Right renal pelvis (tissue), 4 donors: ENCODE results near the gene VARS2. TPM values are rescaled to one million over a fixed set of nuclear protein-coding genes. Genes with fewer than 3 reads are reported as not detected.
"Not testable (repeated sequence)": the region's sequence is repeated elsewhere in the genome, so short reads cannot be mapped to it uniquely, and the experiment has no call there.

Experiments used
- DNase-seq, 4 donors: peaks; one replicate each; pipeline ENCODE4 v3.0.0-alpha.2; 2013; ENCODE audit warnings: low read depth in 4 of 4, low spot score in 3 of 4, missing footprints in 1 of 4
- polyA plus RNA-seq, 4 donors: library from polyadenylated mRNA; unstranded; fragments of 120-200 nt; gene quantifications; one replicate each; pipeline ENCODE4 v1.2.1, GENCODE V29; 2013; ENCODE audit not compliant: insufficient read length in 4 of 4

VARS2 gene
- polyA plus RNA-seq, 4 donors, result 30.5 to 47.1 (median 35.5) TPM

DNA sequence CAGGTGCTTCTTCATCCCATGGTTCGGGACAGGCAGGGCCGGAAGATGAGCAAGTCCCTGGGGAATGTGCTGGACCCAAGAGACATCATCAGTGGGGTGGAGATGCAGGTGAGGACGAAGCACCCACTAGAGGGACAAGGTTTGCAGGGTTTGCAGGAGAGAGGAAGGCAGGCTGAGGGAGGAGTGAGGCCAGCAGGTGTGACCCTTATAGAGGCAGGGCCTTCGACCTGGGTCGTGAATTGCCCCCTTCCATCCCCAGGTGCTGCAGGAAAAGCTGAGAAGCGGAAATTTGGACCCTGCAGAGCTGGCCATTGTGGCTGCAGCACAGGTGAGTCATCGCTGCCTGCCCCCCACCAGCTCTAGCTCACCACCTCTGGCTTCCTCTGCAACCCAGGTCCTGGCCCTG is 8.4 kb downstream of the VARS2 start:
- DNase-seq, result no peak

GRCh38 chr6:30924040-30924627 is 10.1 kb downstream of the VARS2 start:
- DNase-seq, result not testable (repeated sequence)

GRCh38 chr6:30926644-30927043 is 12.6 kb downstream of the VARS2 start:
- DNase-seq, result no peak

DNA sequence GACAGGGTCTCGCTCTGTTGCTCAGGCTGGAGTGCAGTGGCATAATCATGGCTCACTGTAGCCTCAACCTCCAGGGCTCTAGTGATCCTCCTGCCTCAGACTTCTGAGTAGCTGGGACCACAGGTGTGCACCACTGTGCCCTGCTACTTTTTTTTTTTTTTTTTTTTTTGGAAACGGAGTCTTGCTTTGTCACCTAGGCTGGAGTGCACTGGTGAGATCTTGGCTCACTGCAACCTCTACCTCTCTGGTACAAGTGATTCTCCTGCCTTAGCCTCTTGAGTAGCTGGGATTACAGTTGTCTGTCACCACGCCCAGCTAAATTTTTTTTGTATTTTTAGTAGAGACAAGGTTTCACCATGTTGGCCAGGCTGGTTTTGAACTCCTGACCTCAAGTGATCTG is 13.0 kb downstream of the VARS2 start:
- not testable (repeated sequence) for DNase-seq

- no peak for DNase-seq
Observed at GRCh38 chr6:30928677-30929076, 14.6 kb downstream of the VARS2 start.

DNA sequence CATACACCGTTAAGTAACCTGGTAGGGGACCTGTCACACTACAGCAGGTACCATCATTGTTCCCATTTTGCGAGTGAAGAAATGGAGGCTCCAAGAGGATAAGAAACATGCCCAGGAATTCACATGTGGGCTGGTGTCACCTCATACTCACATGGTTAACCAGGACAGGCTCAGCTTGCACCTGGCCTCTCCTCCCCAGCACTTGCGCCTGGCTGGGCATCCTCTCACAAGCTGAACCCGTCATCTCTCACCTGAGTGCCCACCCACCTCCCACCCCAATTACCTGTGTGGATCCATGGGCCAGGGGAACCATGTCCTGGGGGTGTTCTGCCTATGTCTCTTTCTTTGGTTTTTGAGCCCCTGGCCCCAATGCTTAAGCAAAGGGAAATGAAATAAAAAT is 16.5 kb downstream of the VARS2 start:
- DNase-seq, result no peak

- no peak for DNase-seq
Observed at GRCh38 chr6:30931272-30931671, 17.2 kb downstream of the VARS2 start.

DNA sequence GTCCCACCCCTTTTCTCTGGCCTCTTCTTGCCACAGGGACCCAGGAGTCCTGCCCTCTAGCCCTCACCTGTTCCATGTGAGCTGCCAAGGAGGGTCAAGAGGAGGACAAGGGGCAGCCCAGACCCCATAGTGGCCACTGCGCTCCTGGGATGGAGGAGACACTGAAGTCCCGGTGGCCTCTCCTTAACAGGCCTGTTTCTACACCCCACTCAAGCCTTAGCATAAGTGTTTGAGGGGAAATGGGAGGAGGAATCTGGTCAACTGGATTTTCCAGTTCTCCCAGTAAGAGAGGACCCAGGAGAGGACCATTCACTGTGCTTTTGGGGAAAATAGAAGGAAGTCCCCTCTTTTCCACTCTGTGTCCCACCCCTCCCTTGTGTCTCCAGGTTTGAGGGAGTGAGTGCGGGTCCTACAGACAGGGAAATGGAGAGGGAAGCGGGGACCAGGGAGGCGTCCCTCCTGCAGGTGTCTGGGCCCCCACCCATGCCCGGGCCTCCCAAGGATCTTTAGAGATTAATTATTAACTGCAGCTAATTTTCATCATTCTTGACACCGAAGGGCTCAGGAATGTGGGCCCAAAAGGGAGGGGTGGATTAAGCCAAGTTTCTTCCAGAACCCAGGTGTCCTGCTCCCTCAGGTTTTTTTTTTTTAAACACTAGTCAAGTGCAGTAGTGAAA is 18.1 kb downstream of the VARS2 start, which contains the start of gene SFTA2:
SFTA2 (minus strand) TSS at position 202 of the 677 bp plus-strand sequence; CDS start at position 128, 74 bp downstream.
- DNase-seq, result no peak

DNA sequence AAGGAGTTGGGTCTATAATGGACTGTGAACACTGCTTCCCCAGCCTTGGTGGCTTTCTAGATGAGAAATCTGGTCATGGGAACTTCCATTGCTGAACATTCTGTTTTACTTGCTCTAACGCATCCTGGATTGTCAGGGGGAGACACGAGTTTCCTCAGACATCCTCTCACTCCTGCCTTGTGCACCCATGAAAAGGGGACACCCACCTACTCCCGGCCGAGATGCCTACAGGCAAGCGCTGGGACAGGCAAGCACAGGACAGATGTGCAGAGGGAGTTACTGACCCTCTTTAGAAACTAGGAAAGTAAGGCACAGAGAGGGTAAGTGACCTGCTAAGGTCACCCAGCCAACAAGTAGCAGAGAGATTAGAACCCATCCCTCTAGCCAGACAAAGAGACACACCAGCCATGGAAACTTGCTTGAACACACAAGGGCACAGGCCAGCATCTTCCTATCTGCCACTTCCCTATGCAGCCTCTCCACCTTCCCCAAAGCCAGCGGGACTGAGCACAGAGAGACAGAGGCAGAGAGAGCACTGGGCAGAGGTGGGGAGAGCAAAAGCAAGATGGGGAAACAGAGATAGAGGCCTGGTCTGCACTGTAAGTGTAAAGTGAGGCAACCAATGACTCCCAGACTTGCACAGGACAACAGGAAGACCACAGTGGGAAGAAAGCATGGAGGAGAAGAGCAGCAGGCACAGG is 18.8 kb downstream of the VARS2 start:
- no peak for DNase-seq

- no peak for DNase-seq
Observed at GRCh38 chr6:30935018-30935417, 21.0 kb downstream of the VARS2 start.

DNA sequence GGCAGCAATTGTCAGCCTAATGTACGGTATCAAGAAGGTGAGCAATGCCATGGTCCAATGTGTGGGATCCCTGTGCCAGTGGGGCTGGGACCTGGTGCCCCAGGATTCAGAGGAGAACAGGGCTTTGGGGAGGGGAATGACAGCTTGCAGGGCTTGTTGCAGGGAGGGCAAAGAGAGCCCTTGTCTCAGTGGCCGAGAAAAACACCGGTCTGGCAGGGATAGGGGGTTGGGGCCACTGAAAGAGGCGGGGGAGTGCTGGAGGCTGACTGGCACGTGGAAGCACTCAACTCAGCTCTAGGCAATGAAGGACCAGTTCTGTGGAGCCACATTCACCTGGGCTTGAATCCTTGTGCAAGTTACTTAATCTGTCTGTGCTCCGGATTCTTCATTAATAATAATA is 23.2 kb downstream of the VARS2 start:
- no peak for DNase-seq

- no peak for DNase-seq
Observed at GRCh38 chr6:30938730-30939129, 24.7 kb downstream of the VARS2 start.

DNA sequence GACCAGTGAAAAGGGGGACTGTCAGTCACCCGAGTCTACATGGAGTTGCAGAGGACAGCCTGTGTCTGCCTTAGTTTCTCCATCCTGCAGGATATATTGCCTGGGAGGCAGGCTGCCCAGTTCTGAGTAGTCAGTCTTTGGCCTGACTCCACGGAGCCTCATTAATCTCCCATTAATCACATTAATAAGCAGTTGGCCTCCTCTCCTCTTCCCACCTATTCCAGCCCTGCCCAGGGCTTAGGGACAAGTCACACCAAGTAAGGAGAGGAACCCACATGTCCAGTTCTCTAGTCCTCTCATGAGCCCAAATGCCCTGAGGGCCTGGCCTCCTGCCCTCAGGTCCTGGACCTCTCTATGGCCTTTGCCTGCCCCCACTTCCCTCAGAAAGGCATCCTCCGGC is 25.4 kb downstream of the VARS2 start:
- no peak for DNase-seq

GRCh38 chr6:30940361-30940986 is 26.4 kb downstream of the VARS2 start, which contains the start of gene MUCL3:
Gene MUCL3 (plus strand): TSS chr6:30940973. CDS start chr6:30941000, 27 bp downstream.
- no peak for DNase-seq

DNA sequence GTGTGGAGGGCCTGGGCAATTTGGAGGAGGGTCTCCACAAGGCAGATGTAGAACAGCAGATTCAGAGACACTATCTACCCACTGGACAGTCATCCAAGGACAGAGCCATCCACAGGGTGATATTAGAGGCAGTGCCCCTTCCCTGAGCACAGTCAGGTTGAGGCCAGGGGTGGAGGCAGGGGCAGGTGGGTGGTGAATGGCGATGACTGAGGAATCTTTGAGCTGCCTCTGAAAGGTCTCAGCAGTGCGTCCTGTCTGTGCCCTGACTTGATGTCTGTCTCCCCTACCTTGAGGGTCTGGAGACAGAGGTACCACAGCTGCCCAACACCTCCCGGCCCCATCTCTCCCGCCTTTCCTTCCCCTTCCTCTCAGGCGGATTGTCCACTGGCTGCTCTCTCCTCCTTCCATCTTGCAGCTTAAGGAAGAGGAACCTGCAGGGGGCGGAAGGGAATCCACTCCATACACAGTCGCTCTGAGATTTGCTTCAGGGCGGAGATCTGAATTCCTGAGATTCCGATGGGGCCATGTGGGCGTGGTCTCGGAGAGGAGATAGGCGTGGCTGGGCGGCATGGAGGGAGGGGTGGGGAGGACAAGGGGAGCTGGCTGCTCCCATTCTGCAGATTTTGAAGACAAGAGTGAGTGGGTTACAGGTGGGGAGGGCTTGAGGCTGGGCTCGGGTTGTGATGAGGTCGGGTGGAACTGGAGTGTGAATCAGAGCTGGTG is 28.5 kb downstream of the VARS2 start:
- DNase-seq, result peak; percentile 54 to 77 (median 68)

DNA sequence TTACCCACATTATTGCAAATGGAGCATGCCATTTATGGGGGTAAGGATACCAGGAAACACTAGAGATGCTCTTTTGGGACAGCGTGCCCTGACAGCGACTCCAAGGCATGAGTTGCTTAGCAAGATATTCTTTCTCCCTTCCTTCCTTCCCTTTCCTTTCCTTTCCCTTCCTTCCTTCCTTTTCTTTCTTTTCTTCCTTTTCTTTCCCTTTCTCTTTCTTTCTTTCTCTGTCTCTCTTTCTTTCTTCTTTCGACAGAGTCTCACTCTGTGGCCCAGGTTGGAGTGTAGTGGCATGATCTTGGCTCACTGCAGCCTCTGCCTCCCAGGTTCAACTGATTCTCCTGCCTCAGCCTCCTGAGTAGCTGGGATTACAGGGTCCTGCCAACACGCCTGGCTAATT is 30.0 kb downstream of the VARS2 start:
- DNase-seq, result no peak

DNA sequence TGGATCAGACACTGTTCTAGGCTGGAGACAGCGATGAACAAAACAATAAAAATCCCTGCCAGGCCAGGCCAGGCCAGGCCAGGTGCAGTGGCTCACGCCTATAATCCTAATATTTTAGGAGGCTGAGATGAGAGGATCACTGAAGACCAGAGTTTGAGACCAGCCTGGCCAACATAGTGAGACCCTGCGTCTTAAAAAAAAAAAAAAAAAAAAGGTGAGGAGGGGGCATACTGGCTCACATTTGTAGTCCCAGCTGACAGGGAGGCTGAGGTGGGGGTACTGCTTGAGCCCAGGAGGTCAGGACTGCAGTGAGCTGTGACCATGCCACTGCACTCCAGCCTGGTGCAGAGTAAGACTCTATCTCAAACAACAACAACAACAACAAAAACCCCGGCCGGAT is 31.2 kb downstream of the VARS2 start:
- DNase-seq, result no peak

- DNase-seq, result no peak
Observed at GRCh38 chr6:30947231-30947630, 33.2 kb downstream of the VARS2 start.

GRCh38 chr6:30948811-30949210 is 34.8 kb downstream of the VARS2 start:
- DNase-seq, result no peak

GRCh38 chr6:30951907-30952469 is 38.0 kb downstream of the VARS2 start:
- no peak for DNase-seq
